HL-60 (cell line): Measurements from ENCODE around the gene ANKRD53.

Source experiments
- POLR2AphosphoS5 ChIP-seq: IDR thresholded peaks from 2 replicates; pipeline ENCODE4 v1.6.1; 2012; ENCODE audit warnings: low read depth
- TF ChIP-seq, protein P1 (sequence below): IDR thresholded peaks from one replicate; pipeline ENCODE4 v1.5.1; 2011; ENCODE audit warnings: low read length, control low read depth, inconsistent platforms; ENCODE audit not compliant: insufficient read depth

DNA sequence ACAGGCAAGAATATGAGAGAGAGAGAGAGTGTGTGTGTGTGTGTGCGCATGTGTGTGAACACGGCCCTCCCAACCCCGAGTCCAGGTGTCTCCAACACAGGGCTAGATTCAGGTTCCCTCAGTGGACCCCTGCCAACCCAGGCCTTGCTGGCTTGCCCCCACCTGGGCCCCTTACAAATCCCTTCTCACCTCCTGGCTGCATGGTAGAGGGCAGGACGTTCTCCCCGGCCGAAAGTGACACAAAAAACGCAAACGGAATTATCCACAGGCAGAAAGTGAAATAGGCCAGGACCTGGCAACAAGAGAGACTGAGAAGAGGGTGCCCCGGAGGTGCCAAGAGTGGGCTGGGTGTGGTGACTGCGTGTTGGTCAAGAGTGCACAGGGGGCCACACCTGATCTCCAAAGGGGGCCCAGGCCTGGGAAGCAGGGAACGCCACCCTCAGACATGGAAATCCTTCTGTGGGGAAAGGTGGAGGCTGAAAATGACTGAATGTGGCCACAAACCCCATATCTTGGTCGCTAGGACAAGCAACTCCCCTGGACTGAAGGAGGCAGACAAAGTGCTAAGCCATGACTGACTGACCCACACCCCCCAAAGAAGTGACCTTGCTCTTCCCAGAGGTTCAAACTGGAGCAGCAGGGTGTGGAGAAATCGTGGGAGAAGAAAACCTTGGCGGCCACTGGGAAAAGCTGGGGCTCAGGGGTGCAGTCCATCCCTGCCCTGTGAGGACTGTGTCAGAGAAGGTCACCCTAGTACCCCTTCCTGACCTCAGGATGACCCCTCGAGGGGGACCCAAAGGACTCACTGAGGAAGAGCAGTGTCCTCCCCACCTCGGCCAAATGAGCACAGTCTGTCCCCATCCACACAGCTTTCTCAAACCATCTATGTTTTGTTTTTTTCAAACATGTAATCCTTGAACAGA is 10.6 kb downstream of the ANKRD53 start:
- TF ChIP-seq, protein P1, sequence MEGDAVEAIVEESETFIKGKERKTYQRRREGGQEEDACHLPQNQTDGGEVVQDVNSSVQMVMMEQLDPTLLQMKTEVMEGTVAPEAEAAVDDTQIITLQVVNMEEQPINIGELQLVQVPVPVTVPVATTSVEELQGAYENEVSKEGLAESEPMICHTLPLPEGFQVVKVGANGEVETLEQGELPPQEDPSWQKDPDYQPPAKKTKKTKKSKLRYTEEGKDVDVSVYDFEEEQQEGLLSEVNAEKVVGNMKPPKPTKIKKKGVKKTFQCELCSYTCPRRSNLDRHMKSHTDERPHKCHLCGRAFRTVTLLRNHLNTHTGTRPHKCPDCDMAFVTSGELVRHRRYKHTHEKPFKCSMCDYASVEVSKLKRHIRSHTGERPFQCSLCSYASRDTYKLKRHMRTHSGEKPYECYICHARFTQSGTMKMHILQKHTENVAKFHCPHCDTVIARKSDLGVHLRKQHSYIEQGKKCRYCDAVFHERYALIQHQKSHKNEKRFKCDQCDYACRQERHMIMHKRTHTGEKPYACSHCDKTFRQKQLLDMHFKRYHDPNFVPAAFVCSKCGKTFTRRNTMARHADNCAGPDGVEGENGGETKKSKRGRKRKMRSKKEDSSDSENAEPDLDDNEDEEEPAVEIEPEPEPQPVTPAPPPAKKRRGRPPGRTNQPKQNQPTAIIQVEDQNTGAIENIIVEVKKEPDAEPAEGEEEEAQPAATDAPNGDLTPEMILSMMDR: no peak
- TF ChIP-seq POLR2AphosphoS5: no peak
